ENCODE results near the gene CPTP.

Gene CPTP

GRCh38 chr1:1348420-1349255 is 24.0 kb downstream of the CPTP start:
- H2AFZ ChIP-seq (ENCODE audit: low read depth, low read length, severe bottlenecking), result no peak overlapping the region
- peak overlapping the region; percentile 78 for H3K9ac ChIP-seq (ENCODE audit: low read length)
- TF ChIP-seq, protein P1, sequence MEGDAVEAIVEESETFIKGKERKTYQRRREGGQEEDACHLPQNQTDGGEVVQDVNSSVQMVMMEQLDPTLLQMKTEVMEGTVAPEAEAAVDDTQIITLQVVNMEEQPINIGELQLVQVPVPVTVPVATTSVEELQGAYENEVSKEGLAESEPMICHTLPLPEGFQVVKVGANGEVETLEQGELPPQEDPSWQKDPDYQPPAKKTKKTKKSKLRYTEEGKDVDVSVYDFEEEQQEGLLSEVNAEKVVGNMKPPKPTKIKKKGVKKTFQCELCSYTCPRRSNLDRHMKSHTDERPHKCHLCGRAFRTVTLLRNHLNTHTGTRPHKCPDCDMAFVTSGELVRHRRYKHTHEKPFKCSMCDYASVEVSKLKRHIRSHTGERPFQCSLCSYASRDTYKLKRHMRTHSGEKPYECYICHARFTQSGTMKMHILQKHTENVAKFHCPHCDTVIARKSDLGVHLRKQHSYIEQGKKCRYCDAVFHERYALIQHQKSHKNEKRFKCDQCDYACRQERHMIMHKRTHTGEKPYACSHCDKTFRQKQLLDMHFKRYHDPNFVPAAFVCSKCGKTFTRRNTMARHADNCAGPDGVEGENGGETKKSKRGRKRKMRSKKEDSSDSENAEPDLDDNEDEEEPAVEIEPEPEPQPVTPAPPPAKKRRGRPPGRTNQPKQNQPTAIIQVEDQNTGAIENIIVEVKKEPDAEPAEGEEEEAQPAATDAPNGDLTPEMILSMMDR (IDR thresholded peaks at IDR 0.05; ENCODE audit: insufficient read depth, low read length, poor library complexity, severe bottlenecking), result no peak
- no peak for TF ChIP-seq EZH2phosphoT487 (conservative IDR thresholded peaks at IDR 0.05; ENCODE audit: low read length)
- no peaks in the 10 kb centered on the region for H3K27me3 ChIP-seq (ENCODE audit: low read length)
- H3F3A ChIP-seq (ENCODE audit: insufficient read depth), result peaks cover 6% of the 10 kb centered on the region; the same call in 1 of the 2 replicates
- H3K27ac ChIP-seq (ENCODE audit: low read depth, low read length), result no peak overlapping the region
- H3K4me3 ChIP-seq (ENCODE audit: insufficient read depth, low read length, poor library complexity, severe bottlenecking), result peak overlapping the region; percentile 88
- peak overlapping the region; percentile 91 for H3K4me2 ChIP-seq (ENCODE audit: low read depth, low read length, poor library complexity, severe bottlenecking)
- no peaks in the 10 kb centered on the region for H4K20me1 ChIP-seq (ENCODE audit: low read depth, low read length)
- H3K79me2 ChIP-seq (ENCODE audit: insufficient read depth, low read length), result peaks cover 6% of the 10 kb centered on the region; the same call in 1 of the 2 replicates
- no peaks in the 10 kb centered on the region for H3K9me3 ChIP-seq (ENCODE audit: insufficient read depth, low read length)
- H3K9me2 ChIP-seq (replicated peaks; ENCODE audit: insufficient read depth, low read length), result no peaks in the 10 kb centered on the region
- no peaks in the 10 kb centered on the region for H3K36me3 ChIP-seq (ENCODE audit: low read length)

DNA sequence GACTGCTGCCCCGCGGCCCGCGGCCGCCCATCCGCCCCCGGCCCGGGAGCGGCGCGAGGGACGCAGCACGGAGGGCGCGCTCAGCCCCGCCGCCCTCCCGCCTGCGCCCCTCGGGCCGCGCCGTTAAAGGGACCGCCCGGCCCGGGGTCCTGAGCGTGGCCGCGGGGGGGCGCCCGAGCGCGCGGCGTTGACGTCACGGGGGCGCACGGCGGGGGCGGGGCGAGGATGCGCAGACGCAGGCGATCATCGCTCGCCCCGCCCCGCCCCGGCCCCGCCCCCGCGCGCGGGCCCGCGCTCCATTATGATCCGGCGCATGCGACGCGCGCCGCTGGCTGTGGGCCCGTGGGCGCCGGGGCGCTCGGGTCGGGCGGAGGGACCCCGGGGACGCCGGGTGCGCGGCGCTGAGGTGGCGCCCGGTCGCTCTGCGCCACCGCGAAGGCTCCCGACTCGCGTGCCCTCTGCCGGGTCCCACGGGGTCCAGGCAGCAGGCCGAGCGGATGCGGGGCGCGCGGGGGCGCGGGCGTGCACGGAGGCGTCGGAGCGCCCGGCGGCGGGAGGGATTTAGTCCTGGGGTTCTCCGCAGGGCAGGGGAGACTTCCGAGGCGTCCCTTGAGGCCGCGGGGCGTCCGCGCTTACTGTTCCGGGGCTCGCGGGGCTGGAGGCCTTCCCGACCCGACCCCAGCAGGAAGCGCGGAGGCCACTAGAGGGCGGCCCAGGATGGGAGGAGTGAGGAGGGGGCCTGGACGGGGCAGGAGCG is 24.8 kb downstream of the CPTP start, which contains the start of gene DVL1:
Gene DVL1 (minus strand): TSS at position 163 of the 757 bp plus-strand sequence. CDS start 353 bp downstream, outside the sequence.
- Histone ChIP-seq H3K27me3 (ENCODE audit: low read length) (no peaks in the 10 kb centered on the region), H3K9me2 (replicated peaks; ENCODE audit: insufficient read depth, low read length) (no peaks in the 10 kb centered on the region), H3K36me3 (ENCODE audit: low read length) (no peaks in the 10 kb centered on the region), H3K4me2 (ENCODE audit: low read depth, low read length, poor library complexity, severe bottlenecking) (peak within 1 kb of the TSS; percentile 91), H3K9me3 (ENCODE audit: insufficient read depth, low read length) (no peaks in the 10 kb centered on the region), H3K9ac (ENCODE audit: low read length) (peak within 1 kb of the TSS; percentile 78), H3K27ac (ENCODE audit: low read depth, low read length) (peak within 1 kb of the TSS; percentile 62), H3K79me2 (ENCODE audit: insufficient read depth, low read length) (peaks cover 6% of the 10 kb centered on the region; the same call in 1 of the 2 replicates), H2AFZ (ENCODE audit: low read depth, low read length, severe bottlenecking) (no peak within 1 kb of the TSS), H3F3A (ENCODE audit: insufficient read depth) (peaks cover 6% of the 10 kb centered on the region; the same call in 1 of the 2 replicates), H4K20me1 (ENCODE audit: low read depth, low read length) (no peaks in the 10 kb centered on the region), H3K4me3 (ENCODE audit: insufficient read depth, low read length, poor library complexity, severe bottlenecking) (peak within 1 kb of the TSS; percentile 88)
- TF ChIP-seq EZH2phosphoT487 (conservative IDR thresholded peaks at IDR 0.05; ENCODE audit: low read length), result no peak
- TF ChIP-seq, protein P1 (IDR thresholded peaks at IDR 0.05; ENCODE audit: insufficient read depth, low read length, poor library complexity, severe bottlenecking), result peak; percentile 43

DNA sequence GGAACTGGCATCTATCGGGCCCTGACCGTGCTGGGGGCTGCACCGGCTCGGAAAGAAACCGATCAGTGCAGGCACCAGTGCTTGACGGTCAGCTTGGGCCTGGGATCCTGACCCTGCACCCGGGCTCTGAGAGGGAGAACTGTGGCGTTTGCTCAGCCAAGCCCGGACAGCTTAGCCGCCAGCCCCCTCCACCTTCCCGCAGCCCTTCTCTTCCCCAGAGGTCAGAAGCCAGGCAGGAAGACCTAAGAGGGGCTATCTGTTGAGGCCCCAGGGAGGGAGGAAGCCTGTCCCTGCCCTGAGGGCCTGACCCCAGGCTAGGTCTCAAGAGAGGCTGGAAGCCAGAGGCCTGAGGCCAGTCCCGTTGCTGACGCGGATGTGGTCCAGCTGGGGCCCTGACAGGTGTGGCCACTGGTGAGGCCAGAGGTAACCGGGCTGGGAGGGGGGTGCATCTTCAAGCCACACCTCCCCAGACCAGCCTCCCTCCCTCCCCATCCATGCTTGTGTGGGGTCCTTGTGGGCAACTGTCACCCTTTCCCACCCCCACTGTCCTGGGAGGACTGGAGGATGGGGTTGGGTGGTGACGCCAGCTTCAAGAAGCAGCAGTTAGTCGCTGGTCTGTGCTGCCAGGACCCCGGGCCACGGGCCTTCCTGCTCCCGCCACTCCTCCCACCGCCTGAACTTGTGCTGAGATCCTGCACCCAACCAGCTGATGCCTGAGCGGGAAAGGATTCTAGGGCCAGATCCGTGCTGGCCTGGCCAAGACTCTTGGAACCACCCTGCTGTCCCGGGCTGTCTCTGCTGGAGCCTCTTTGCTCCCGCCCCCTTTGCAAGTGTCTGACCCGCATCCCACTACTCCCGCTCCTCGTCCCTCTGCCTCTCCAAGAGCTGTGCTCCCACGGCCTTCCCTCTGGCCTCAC is 27.2 kb downstream of the CPTP start:
- TF ChIP-seq, protein P1 (IDR thresholded peaks at IDR 0.05; ENCODE audit: insufficient read depth, low read length, poor library complexity, severe bottlenecking), result no peak
- no peak for TF ChIP-seq EZH2phosphoT487 (conservative IDR thresholded peaks at IDR 0.05; ENCODE audit: low read length)
- Histone ChIP-seq H3K9ac (ENCODE audit: low read length) (no peak overlapping the region), H3F3A (ENCODE audit: insufficient read depth) (peaks cover 6% of the 10 kb centered on the region; the same call in 1 of the 2 replicates), H3K27ac (ENCODE audit: low read depth, low read length) (no peak overlapping the region), H3K9me3 (ENCODE audit: insufficient read depth, low read length) (no peaks in the 10 kb centered on the region), H3K4me2 (ENCODE audit: low read depth, low read length, poor library complexity, severe bottlenecking) (no peak overlapping the region), H3K4me3 (ENCODE audit: insufficient read depth, low read length, poor library complexity, severe bottlenecking) (no peak overlapping the region), H3K9me2 (replicated peaks; ENCODE audit: insufficient read depth, low read length) (no peaks in the 10 kb centered on the region), H3K79me2 (ENCODE audit: insufficient read depth, low read length) (0 out of 2 replicates have a peak, but pooled peaks cover 1% of the 10 kb centered on the region), H3K27me3 (ENCODE audit: low read length) (no peaks in the 10 kb centered on the region), H3K36me3 (ENCODE audit: low read length) (no peaks in the 10 kb centered on the region), H4K20me1 (ENCODE audit: low read depth, low read length) (no peaks in the 10 kb centered on the region), H2AFZ (ENCODE audit: low read depth, low read length, severe bottlenecking) (no peak overlapping the region)
